HCT116 (cell line): Measurements from ENCODE around the gene SERINC5. TPM values are rescaled to one million over a fixed set of nuclear protein-coding genes. Genes with fewer than 3 reads are reported as not detected.

Source experiments
- ATAC-seq: fragments of 200-7000 bp; cut with Tn5 transposase; 2 replicates; pipeline ENCODE4 v1.9.1; 2020; ENCODE audit warnings: mild to moderate bottlenecking, moderate library complexity
- BruUV-seq: library from RNA; stranded (reverse); fragments of 400-500 nt; replicated peaks from 2 replicates; lab custom pipeline; 2021; lab: Mats Ljungman, UMichigan
- CTCF ChIA-PET: fragments of 300-600 bp; sonication (Branson Sonifier 250); formaldehyde crosslinking; loops from one replicate; lab custom pipeline; 2021; ENCODE audit warnings: antibody characterized with exemption; lab: Charles Lee
- POLR2A ChIA-PET: fragments of 300-600, 350-600 bp; sonication (Branson Sonifier 250); formaldehyde crosslinking; loops from one replicate; lab custom pipeline; 2021; ENCODE audit warnings: antibody characterized with exemption; lab: Charles Lee
- RAD21 ChIA-PET, 2 experiments: fragments of 300-600 bp; sonication (Branson Sonifier 250); formaldehyde crosslinking; loops; one replicate each; lab custom pipeline; 2023; ENCODE audit warnings: low total read pairs in 2 of 2; ENCODE audit not compliant: uncharacterized antibody in 2 of 2, unreplicated experiment in 2 of 2, low non-redundant PET in 1 of 2; lab: Charles Lee
- DNase-seq: peaks from one replicate; pipeline ENCODE4 v3.0.0-alpha.2; 2010; ENCODE audit warnings: low read depth, low spot score
- H2AFZ ChIP-seq: fragments of 200-600 bp; shearing (Covaris generic), sonication (generic); 2 replicates; pipeline ENCODE4 v1.6.1; 2017; ENCODE audit warnings: low read depth, mixed run types, mixed read lengths, antibody characterized with exemption, low read length; ENCODE audit not compliant: poor library complexity, severe bottlenecking
- H3K27ac ChIP-seq: 2 replicates; pipeline ENCODE4 v1.5.1; 2012; ENCODE audit warnings: low read depth, low read length
- H3K27me3 ChIP-seq: fragments of 200-600 bp; sonication (generic); 2 replicates; pipeline ENCODE4 v1.6.1; 2016; ENCODE audit warnings: mixed run types, low read length, mixed read lengths; ENCODE audit not compliant: insufficient read depth
- H3K36me3 ChIP-seq, 2 experiments: fragments of 200-500 bp in 1 of 2; fragments of 200-600 bp in 1 of 2; sonication (Bioruptor generic) in 1 of 2; sonication (generic) in 1 of 2; 2 replicates each; pipeline versions ENCODE4 v1.5.1 to v1.6.1; 2014 to 2016; ENCODE audit warnings: low read length in 2 of 2, inconsistent platforms in 1 of 2, mixed read lengths in 1 of 2, mixed run types in 1 of 2; ENCODE audit not compliant: insufficient read depth in 2 of 2, control insufficient read depth in 1 of 2
- H3K4me1 ChIP-seq, 2 experiments: fragments of 200-600 bp in 1 of 2; sonication (generic) in 1 of 2; 2 replicates each; pipeline versions ENCODE4 v1.5.1 to v1.6.1; 2012 to 2017; ENCODE audit warnings: low read length in 2 of 2, inconsistent platforms in 1 of 2, mild to moderate bottlenecking in 1 of 2, mixed read lengths in 1 of 2, mixed run types in 1 of 2, moderate library complexity in 1 of 2; ENCODE audit not compliant: insufficient read depth in 2 of 2, control insufficient read depth in 1 of 2
- H3K4me2 ChIP-seq: fragments of 200-600 bp; sonication (generic); 2 replicates; pipeline ENCODE4 v1.6.1; 2017; ENCODE audit warnings: mixed run types, low read length, mixed read lengths
- H3K4me3 ChIP-seq, 2 experiments: fragments of 200-600 bp in 1 of 2; sonication (generic) in 1 of 2; replicated peaks in 1 of 2; 2 replicates each; pipeline ENCODE4 v1.5.1; 2011 to 2016; ENCODE audit warnings: low read length in 2 of 2, control low read depth in 1 of 2, low read depth in 1 of 2, mild to moderate bottlenecking in 1 of 2, mixed read lengths in 1 of 2, mixed run types in 1 of 2
- H3K79me2 ChIP-seq: fragments of 200-600 bp; sonication (generic); 2 replicates; pipeline ENCODE4 v1.6.1; 2017; ENCODE audit warnings: mild to moderate bottlenecking, mixed run types, low read length, moderate library complexity, mixed read lengths; ENCODE audit not compliant: insufficient read depth
- H3K9ac ChIP-seq: fragments of 200-600 bp; sonication (generic); 2 replicates; pipeline ENCODE4 v1.6.1; 2016; ENCODE audit warnings: low read length, mixed read lengths
- H3K9me2 ChIP-seq: fragments of 200-600 bp; sonication (generic), shearing (Covaris generic); 2 replicates; pipeline ENCODE4 v1.6.1; 2017; ENCODE audit warnings: mixed run types, mild to moderate bottlenecking, moderate library complexity; ENCODE audit not compliant: insufficient read depth
- H3K9me3 ChIP-seq, 2 experiments: fragments of 200-500 bp in 1 of 2; fragments of 200-600 bp in 1 of 2; sonication (Bioruptor generic) in 1 of 2; sonication (generic) in 1 of 2; 2 replicates each; pipeline ENCODE4 v1.6.1; 2014 to 2017; ENCODE audit warnings: low read length in 2 of 2, mixed read lengths in 2 of 2, inconsistent platforms in 1 of 2, low read depth in 1 of 2, mild to moderate bottlenecking in 1 of 2, mixed run types in 1 of 2, moderate library complexity in 1 of 2; ENCODE audit not compliant: control insufficient read depth in 1 of 2, insufficient read depth in 1 of 2
- H4K20me1 ChIP-seq: fragments of 200-600 bp; sonication (generic), shearing (Covaris generic); 2 replicates; pipeline ENCODE4 v1.6.1; 2017; ENCODE audit warnings: mixed run types, mild to moderate bottlenecking, moderate library complexity; ENCODE audit not compliant: insufficient read depth
- CBX3 ChIP-seq: IDR thresholded peaks from 2 replicates; pipeline ENCODE4 v1.6.1; 2012; ENCODE audit warnings: low read depth
- EGR1 ChIP-seq: IDR thresholded peaks from 2 replicates; pipeline ENCODE4 v1.6.1; 2012; ENCODE audit warnings: low read depth
- ELF1 ChIP-seq: IDR thresholded peaks from 2 replicates; pipeline ENCODE4 v1.6.1; 2012; ENCODE audit warnings: low read depth, borderline replicate concordance
- EZH2 ChIP-seq: fragments of 200-600 bp; sonication (generic); IDR thresholded peaks from 2 replicates; pipeline ENCODE4 v1.6.1; 2017; ENCODE audit warnings: antibody characterized with exemption, mixed run types
- EZH2phosphoT487 ChIP-seq: fragments of 200-600 bp; IDR thresholded peaks from 2 replicates; pipeline ENCODE4 v1.6.1; 2018; ENCODE audit warnings: antibody characterized with exemption, borderline replicate concordance
- JUND ChIP-seq: IDR thresholded peaks from 2 replicates; pipeline ENCODE4 v1.6.1; 2012
- SP1 ChIP-seq: IDR thresholded peaks from 2 replicates; pipeline ENCODE4 v1.6.1; 2012; ENCODE audit warnings: low read depth
- SRF ChIP-seq: IDR thresholded peaks from 2 replicates; pipeline ENCODE4 v1.6.1; 2012; ENCODE audit warnings: low read depth
- YY1 ChIP-seq: IDR thresholded peaks from 2 replicates; pipeline ENCODE4 v1.6.1; 2011; ENCODE audit warnings: low read length, low read depth, moderate library complexity, mild to moderate bottlenecking; ENCODE audit not compliant: insufficient replicate concordance; ENCODE audit errors: extremely low read depth
- ZFX ChIP-seq: fragments of 450-650 bp; IDR thresholded peaks from 2 replicates; pipeline ENCODE4 v1.6.1; 2017
- ZNF274 ChIP-seq: fragments of 200-500 bp; sonication (Bioruptor generic); IDR thresholded peaks from 2 replicates; pipeline ENCODE4 v1.6.1; 2014; ENCODE audit warnings: mild to moderate bottlenecking, low read depth, low read length, inconsistent platforms
- intact Hi-C: fragments of 100-400 bp; cut with micrococcal nuclease; formaldehyde crosslinking; loops from 2 replicates; pipeline ENCODE4 v1.10.0; 2022
- total RNA-seq: library from RNA; stranded (reverse); gene quantifications from one replicate; pipeline ENCODE4 v1.2.1, GENCODE V29; 2021; ENCODE audit not compliant: unreplicated experiment
- TF ChIP-seq, protein P1 (sequence below): IDR thresholded peaks from 2 replicates; pipeline ENCODE4 v1.6.1; 2012
- TF ChIP-seq, protein P2 (sequence below): IDR thresholded peaks from 2 replicates; pipeline ENCODE4 v1.6.1; 2012
- TF ChIP-seq, protein P3 (sequence below): IDR thresholded peaks from 2 replicates; pipeline ENCODE4 v1.6.1; 2011; ENCODE audit warnings: mild to moderate bottlenecking, low read length, moderate library complexity; ENCODE audit not compliant: insufficient replicate concordance; ENCODE audit errors: extremely low read depth
- TF ChIP-seq, protein P4 (sequence below), 3 experiments: fragments of 200-600 bp in 1 of 3; sonication (generic) in 1 of 3; IDR thresholded peaks in 2 of 3; conservative IDR thresholded peaks in 1 of 3; 2 replicates each; pipeline ENCODE4 v1.5.1; 2012 to 2017; ENCODE audit warnings: low read depth in 2 of 3, low read length in 2 of 3, antibody characterized with exemption in 1 of 3, borderline replicate concordance in 1 of 3, control low read depth in 1 of 3, mild to moderate bottlenecking in 1 of 3, mixed read lengths in 1 of 3, mixed run types in 1 of 3, moderate library complexity in 1 of 3; ENCODE audit not compliant: insufficient read depth in 1 of 3

SERINC5 gene
- total RNA-seq, 1 experiment from 2014 or later = 39.3 TPM

DNA sequence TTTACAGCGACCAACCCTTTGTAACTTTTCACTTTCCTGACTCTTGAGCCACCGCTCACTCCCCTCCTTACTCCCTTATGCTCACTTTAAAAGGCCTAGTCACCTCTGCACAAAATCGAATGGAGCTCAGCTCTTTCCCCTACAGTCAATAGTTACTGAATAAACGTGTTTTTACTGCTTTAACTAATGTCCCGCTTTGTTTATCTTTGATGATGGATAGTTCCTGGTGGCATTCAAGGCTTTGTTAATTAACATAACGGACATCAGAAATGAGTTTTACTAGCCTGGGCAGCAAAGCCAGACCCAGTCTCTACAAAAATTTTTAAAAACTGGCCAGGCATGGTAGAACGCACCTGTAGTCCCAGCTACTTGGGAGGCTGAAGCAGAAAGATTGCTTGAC, 5.0 kb downstream of the SERINC5 start:
- POLR2A ChIA-PET = no interaction called here
- no TSS peak for BruUV-seq
- peaks cover 54% of the 10 kb centered on the region for H3K79me2 ChIP-seq

DNA sequence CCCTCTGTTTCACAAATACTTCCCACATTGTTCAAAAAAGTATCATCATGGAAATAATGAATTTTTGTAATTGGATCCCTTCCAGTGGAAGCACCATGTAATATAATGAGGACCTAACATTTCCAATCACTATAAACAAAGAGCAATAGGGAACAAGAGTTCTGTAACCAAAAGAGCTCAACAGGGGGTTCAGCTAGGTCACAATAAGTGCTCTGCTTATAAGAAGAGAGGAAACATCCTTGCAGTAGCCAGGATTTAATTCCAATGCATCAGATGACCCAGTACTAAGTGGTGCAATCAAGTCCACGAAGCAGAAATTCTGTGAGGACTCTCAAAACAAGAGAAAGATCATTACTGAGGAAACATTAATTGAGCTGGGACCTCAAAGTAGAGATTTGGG, 5.9 kb downstream of the SERINC5 start:
- Histone ChIP-seq H3K79me2 (peaks cover 56% of the 10 kb centered on the region), H3K4me3 (no peak overlapping the region), H4K20me1 (no peaks in the 10 kb centered on the region), H3K9me3 (no peaks in the 10 kb centered on the region), H3K9ac (no peak overlapping the region), H3K27ac (no peak overlapping the region), H3K27me3 (no peaks in the 10 kb centered on the region), H3K9me2 (no peaks in the 10 kb centered on the region), H3K36me3 (no peaks in the 10 kb centered on the region), H2AFZ (no peak overlapping the region), H3K4me1 (peaks cover 37 to 43% of the 10 kb centered on the region in 2 experiments), H3K4me2 (no peak overlapping the region)
- ChIA-PET CTCF (no interaction called here), RAD21 (interaction anchor here in 1 of 2 experiments (1.5 kb wide), 1 partner anchor 10 kb away, joined by 6 read pairs; no protein-coding TSS in a partner anchor), POLR2A (interaction anchor here (0.6 kb wide), 1 partner anchor 63 kb away, joined by 4 read pairs; no protein-coding TSS in a partner anchor)
- BruUV-seq = no TSS peak
- TF ChIP-seq, protein P1, sequence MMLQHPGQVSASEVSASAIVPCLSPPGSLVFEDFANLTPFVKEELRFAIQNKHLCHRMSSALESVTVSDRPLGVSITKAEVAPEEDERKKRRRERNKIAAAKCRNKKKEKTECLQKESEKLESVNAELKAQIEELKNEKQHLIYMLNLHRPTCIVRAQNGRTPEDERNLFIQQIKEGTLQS = no peak
- TF ChIP-seq, protein P2, sequence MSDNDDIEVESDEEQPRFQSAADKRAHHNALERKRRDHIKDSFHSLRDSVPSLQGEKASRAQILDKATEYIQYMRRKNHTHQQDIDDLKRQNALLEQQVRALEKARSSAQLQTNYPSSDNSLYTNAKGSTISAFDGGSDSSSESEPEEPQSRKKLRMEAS = no peak
- TF ChIP-seq, protein P3, sequence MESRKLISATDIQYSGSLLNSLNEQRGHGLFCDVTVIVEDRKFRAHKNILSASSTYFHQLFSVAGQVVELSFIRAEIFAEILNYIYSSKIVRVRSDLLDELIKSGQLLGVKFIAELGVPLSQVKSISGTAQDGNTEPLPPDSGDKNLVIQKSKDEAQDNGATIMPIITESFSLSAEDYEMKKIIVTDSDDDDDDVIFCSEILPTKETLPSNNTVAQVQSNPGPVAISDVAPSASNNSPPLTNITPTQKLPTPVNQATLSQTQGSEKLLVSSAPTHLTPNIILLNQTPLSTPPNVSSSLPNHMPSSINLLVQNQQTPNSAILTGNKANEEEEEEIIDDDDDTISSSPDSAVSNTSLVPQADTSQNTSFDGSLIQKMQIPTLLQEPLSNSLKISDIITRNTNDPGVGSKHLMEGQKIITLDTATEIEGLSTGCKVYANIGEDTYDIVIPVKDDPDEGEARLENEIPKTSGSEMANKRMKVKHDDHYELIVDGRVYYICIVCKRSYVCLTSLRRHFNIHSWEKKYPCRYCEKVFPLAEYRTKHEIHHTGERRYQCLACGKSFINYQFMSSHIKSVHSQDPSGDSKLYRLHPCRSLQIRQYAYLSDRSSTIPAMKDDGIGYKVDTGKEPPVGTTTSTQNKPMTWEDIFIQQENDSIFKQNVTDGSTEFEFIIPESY = no peak
- TF ChIP-seq ZNF274 = no peak
- no peak for TF ChIP-seq EZH2phosphoT487
- no peak for TF ChIP-seq ZFX
- ATAC-seq (no peak), DNase-seq (no peak)
- intact Hi-C loops = no loop called here

More for the DNA sequence above, 5.0 kb downstream of the SERINC5 start:
- TF ChIP-seq, protein P4, sequence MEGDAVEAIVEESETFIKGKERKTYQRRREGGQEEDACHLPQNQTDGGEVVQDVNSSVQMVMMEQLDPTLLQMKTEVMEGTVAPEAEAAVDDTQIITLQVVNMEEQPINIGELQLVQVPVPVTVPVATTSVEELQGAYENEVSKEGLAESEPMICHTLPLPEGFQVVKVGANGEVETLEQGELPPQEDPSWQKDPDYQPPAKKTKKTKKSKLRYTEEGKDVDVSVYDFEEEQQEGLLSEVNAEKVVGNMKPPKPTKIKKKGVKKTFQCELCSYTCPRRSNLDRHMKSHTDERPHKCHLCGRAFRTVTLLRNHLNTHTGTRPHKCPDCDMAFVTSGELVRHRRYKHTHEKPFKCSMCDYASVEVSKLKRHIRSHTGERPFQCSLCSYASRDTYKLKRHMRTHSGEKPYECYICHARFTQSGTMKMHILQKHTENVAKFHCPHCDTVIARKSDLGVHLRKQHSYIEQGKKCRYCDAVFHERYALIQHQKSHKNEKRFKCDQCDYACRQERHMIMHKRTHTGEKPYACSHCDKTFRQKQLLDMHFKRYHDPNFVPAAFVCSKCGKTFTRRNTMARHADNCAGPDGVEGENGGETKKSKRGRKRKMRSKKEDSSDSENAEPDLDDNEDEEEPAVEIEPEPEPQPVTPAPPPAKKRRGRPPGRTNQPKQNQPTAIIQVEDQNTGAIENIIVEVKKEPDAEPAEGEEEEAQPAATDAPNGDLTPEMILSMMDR (IDR thresholded peaks at IDR 0.05 in 2 of 3, conservative IDR thresholded peaks at IDR 0.05 in 1 of 3; ENCODE audit: borderline replicate concordance in 1 of 3, insufficient read depth in 1 of 3, low read depth in 2 of 3, low read length in 2 of 3) = no peak
- TF ChIP-seq YY1 (no peak), ELF1 (no peak), CBX3 (no peak), EZH2 (no peak), EGR1 (no peak), SRF (no peak), SP1 (no peak), EZH2phosphoT487 (no peak), JUND (no peak), ZFX (no peak)
- Histone ChIP-seq H3K4me2 (no peak overlapping the region), H2AFZ (no peak overlapping the region), H3K27me3 (no peaks in the 10 kb centered on the region), H3K27ac (no peak overlapping the region), H3K4me3 (no peak overlapping the region), H3K9me2 (no peaks in the 10 kb centered on the region), H3K4me1 (peaks cover 31 to 44% of the 10 kb centered on the region in 2 experiments), H3K36me3 (no peaks in the 10 kb centered on the region), H3K9ac (no peak overlapping the region), H3K9me3 (no peaks in the 10 kb centered on the region), H4K20me1 (no peaks in the 10 kb centered on the region)
- ChIA-PET CTCF (no interaction called here), RAD21 (interaction anchor here in 1 of 2 experiments (1.5 kb wide), 1 partner anchor 11 kb away, joined by 6 read pairs; no protein-coding TSS in a partner anchor)
- ATAC-seq (no peak), DNase-seq (no peak)
- intact Hi-C loops = no loop called here
